GM12878 (cell line): Measurements from ENCODE around the gene DDAH1. TPM values are rescaled to one million over a fixed set of nuclear protein-coding genes. Genes with fewer than 3 reads are reported as not detected.

Experiments used
- ATAC-seq: fragments of 200-7000 bp; cut with Tn5 transposase; 3 replicates; pipeline ENCODE4 v1.9.1; 2020; ENCODE audit warnings: mild to moderate bottlenecking, moderate library complexity
- BruUV-seq: library from RNA; stranded (reverse); fragments of 400-500 nt; replicated peaks from 2 replicates; lab custom pipeline; 2021; lab: Mats Ljungman, UMichigan
- CTCF ChIA-PET: fragments of 300-600 bp; sonication (Branson Sonifier 250); formaldehyde crosslinking; extraction: SDS; loops from one replicate; lab custom pipeline; 2021; ENCODE audit warnings: inconsistent platforms; lab: Yijun Ruan, JAX
- POLR2A ChIA-PET: fragments of 350-600 bp; formaldehyde crosslinking; extraction: SDS; loops from one replicate; lab custom pipeline; 2021; ENCODE audit warnings: inconsistent platforms; lab: Charles Lee
- RAD21 ChIA-PET: fragments of 300-600 bp; sonication (Branson Sonifier 250); formaldehyde crosslinking; loops from one replicate; lab custom pipeline; 2023; ENCODE audit warnings: antibody characterized with exemption; ENCODE audit not compliant: unreplicated experiment; lab: Charles Lee
- SMC1A ChIA-PET: fragments of 300-600 bp; sonication (Branson Sonifier 250); formaldehyde crosslinking; loops from one replicate; lab custom pipeline; 2023; ENCODE audit not compliant: unreplicated experiment, uncharacterized antibody; lab: Charles Lee
- DNase-seq: peaks from one replicate; pipeline ENCODE4 v3.0.0-alpha.2; 2011; ENCODE audit warnings: low read depth, low spot score
- FAIRE-seq: peaks from 3 replicates; lab custom pipeline; 2011; peaks lifted over from hg19 to GRCh38; lab: Jason Lieb, UNC
- H2AFZ ChIP-seq: 2 replicates; pipeline ENCODE4 v1.6.0; 2011; ENCODE audit warnings: low read depth, low read length, control low read depth; ENCODE audit not compliant: control insufficient read depth
- H3K27ac ChIP-seq: 2 replicates; pipeline ENCODE4 v1.5.1; 2011; ENCODE audit warnings: control low read depth; ENCODE audit not compliant: control insufficient read depth, insufficient read depth
- H3K27me3 ChIP-seq, 2 experiments: replicated peaks in 1 of 2; 2 replicates each; pipeline versions ENCODE4 v1.6.0 to v1.6.1; 2011; ENCODE audit warnings: low read length in 1 of 2; ENCODE audit not compliant: control insufficient read depth in 2 of 2, insufficient read depth in 2 of 2
- H3K36me3 ChIP-seq, 2 experiments: 2 replicates each; pipeline ENCODE4 v1.5.1; 2011; ENCODE audit warnings: low read length in 1 of 2; ENCODE audit not compliant: control insufficient read depth in 2 of 2, insufficient read depth in 2 of 2
- H3K4me1 ChIP-seq: 2 replicates; pipeline ENCODE4 v1.6.1; 2011; ENCODE audit warnings: mild to moderate bottlenecking, low read length, moderate library complexity, mixed read lengths; ENCODE audit not compliant: control insufficient read depth, insufficient read depth
- H3K4me2 ChIP-seq: 2 replicates; pipeline ENCODE4 v1.6.0; 2011; ENCODE audit warnings: control low read depth; ENCODE audit not compliant: control insufficient read depth, insufficient read depth
- H3K4me3 ChIP-seq: fragments of 200-600 bp; sonication (generic); 2 replicates; pipeline ENCODE4 v1.5.1; 2016
- H3K79me2 ChIP-seq: 2 replicates; pipeline ENCODE4 v1.6.0; 2011; ENCODE audit warnings: low read length; ENCODE audit not compliant: control insufficient read depth, insufficient read depth
- H3K9ac ChIP-seq: 2 replicates; pipeline ENCODE4 v1.8.0; 2011; ENCODE audit warnings: low read length, control low read depth, mixed read lengths; ENCODE audit not compliant: control insufficient read depth, insufficient read depth
- H3K9me3 ChIP-seq: replicated peaks from 3 replicates; pipeline ENCODE4 v1.5.1; 2011; ENCODE audit warnings: mild to moderate bottlenecking, low read length; ENCODE audit not compliant: control insufficient read depth, insufficient read depth
- H4K20me1 ChIP-seq: 2 replicates; pipeline ENCODE4 v1.6.0; 2011; ENCODE audit not compliant: control insufficient read depth, insufficient read depth
- CBX3 ChIP-seq: fragments of 200-600 bp; sonication (generic); IDR thresholded peaks from 2 replicates; pipeline ENCODE4 v1.6.1; 2016; ENCODE audit warnings: low read depth, borderline replicate concordance
- GABPA ChIP-seq: IDR thresholded peaks from 2 replicates; pipeline ENCODE4 v1.6.1; 2014; ENCODE audit warnings: antibody characterized with exemption, low read depth, mild to moderate bottlenecking, inconsistent platforms
- HDAC2 ChIP-seq: fragments of 200-600 bp; sonication (generic); IDR thresholded peaks from 2 replicates; pipeline ENCODE4 v1.6.1; 2017
- IKZF1 ChIP-seq: fragments of 450-650 bp; conservative IDR thresholded peaks from 2 replicates; pipeline ENCODE4 v1.6.1; 2017; ENCODE audit warnings: antibody characterized with exemption, mild to moderate bottlenecking
- LARP7 ChIP-seq: fragments of 450-650 bp; IDR thresholded peaks from 2 replicates; pipeline ENCODE4 v1.6.1; 2017; ENCODE audit warnings: mild to moderate bottlenecking
- MYC ChIP-seq: IDR thresholded peaks from 2 replicates; pipeline ENCODE4 v1.6.1; 2011; ENCODE audit warnings: mild to moderate bottlenecking, low read length, moderate library complexity, inconsistent platforms; ENCODE audit not compliant: insufficient read depth, insufficient replicate concordance, insufficient read length, severe bottlenecking
- NFXL1 ChIP-seq: fragments of 450-650 bp; IDR thresholded peaks from 2 replicates; pipeline ENCODE4 v1.6.1; 2017; ENCODE audit warnings: antibody characterized with exemption, mild to moderate bottlenecking, borderline replicate concordance
- RAD21 ChIP-seq: IDR thresholded peaks from 2 replicates; pipeline ENCODE4 v1.6.1; 2011; ENCODE audit warnings: mild to moderate bottlenecking, low read depth, low read length, moderate library complexity; ENCODE audit not compliant: insufficient read depth
- SMAD5 ChIP-seq: IDR thresholded peaks from 2 replicates; pipeline ENCODE4 v1.6.1; 2016; ENCODE audit warnings: antibody characterized with exemption, low read depth
- STAT1 ChIP-seq: fragments of 450-650 bp; conservative IDR thresholded peaks from 2 replicates; pipeline ENCODE4 v1.6.1; 2014; ENCODE audit warnings: antibody characterized with exemption, mild to moderate bottlenecking
- YY1 ChIP-seq: IDR thresholded peaks from 2 replicates; pipeline ENCODE4 v1.6.1; 2011; ENCODE audit warnings: low read depth, mild to moderate bottlenecking, low read length
- ZNF207 ChIP-seq: fragments of 450-650 bp; IDR thresholded peaks from 2 replicates; pipeline ENCODE4 v1.6.1; 2014; ENCODE audit warnings: antibody characterized with exemption, mild to moderate bottlenecking, borderline replicate concordance
- WGBS: methylation state at CpG from one replicate; pipeline ENCODE4 v1.1.6; 2016; ENCODE audit warnings: low lambda C conversion rate; ENCODE audit not compliant: insufficient replicate concordance, insufficient coverage; ENCODE audit errors: missing lambda C conversion rate; 5-methylcytosine and 5-hydroxymethylcytosine counted together
- in situ Hi-C: fragments of 300-500 bp; cut with MboI; formaldehyde crosslinking; loops from 9 replicates; pipeline ENCODE4 v1.14.3; 2018; ENCODE audit warnings: mixed read lengths
- intact Hi-C: fragments of 100-400 bp; cut with micrococcal nuclease; formaldehyde crosslinking; loops from one replicate; pipeline ENCODE4 v1.14.2; 2022; ENCODE audit not compliant: unreplicated experiment
- polyA plus RNA-seq, 11 experiments: library from polyadenylated mRNA; depleted of rRNA in 4 of 11; unstranded in 6 of 11; stranded (reverse) in 5 of 11; fragments of >200 nt; fragmentation: Nextera tagmentation in 4 of 11; fragmentation: Illumina TruSeq in 1 of 11; extraction: Ambion mirVana in 4 of 11; extraction: Trizol in 1 of 11; gene quantifications; 1 replicate in 1 of 11; 2 replicates in 10 of 11; pipeline versions ENCODE4 v1.2.1 to v1.2.3, GENCODE V29; 2011 to 2016; ENCODE audit warnings: inconsistent platforms in 2 of 11, missing spikeins in 2 of 11, low read depth in 1 of 11
- total RNA-seq, 4 experiments: library from RNA; depleted of rRNA in 3 of 4; stranded (reverse); fragments of >200 nt in 3 of 4; fragmentation: Illumina TruSeq in 1 of 4; extraction: Trizol in 1 of 4; gene quantifications; 2 replicates each; pipeline versions ENCODE4 v1.2.1 to v1.2.3, GENCODE V29; 2013 to 2021
- TF ChIP-seq, protein P1 (sequence below): fragments of 450-650 bp; IDR thresholded peaks from 2 replicates; pipeline ENCODE4 v1.6.1; 2016; ENCODE audit warnings: mild to moderate bottlenecking, moderate library complexity, borderline replicate concordance
- TF ChIP-seq, protein P2 (sequence below): IDR thresholded peaks from 2 replicates; pipeline ENCODE4 v1.6.1; 2012; ENCODE audit warnings: low read depth, low read length, improper control_type of control experiment
- TF ChIP-seq, protein P3 (sequence below): IDR thresholded peaks from 2 replicates; pipeline ENCODE4 v1.6.1; 2012; ENCODE audit warnings: improper control_type of control experiment, low read depth, low read length; ENCODE audit not compliant: insufficient replicate concordance

Gene DDAH1
- total and polyA plus RNA-seq, 10 of the 15 experiments (the other 5 are each of a cell fraction or from before 2014, with no cell fraction given) = 0.07 to 0.88 (median 0.27) TPM; not detected in 6

DNA sequence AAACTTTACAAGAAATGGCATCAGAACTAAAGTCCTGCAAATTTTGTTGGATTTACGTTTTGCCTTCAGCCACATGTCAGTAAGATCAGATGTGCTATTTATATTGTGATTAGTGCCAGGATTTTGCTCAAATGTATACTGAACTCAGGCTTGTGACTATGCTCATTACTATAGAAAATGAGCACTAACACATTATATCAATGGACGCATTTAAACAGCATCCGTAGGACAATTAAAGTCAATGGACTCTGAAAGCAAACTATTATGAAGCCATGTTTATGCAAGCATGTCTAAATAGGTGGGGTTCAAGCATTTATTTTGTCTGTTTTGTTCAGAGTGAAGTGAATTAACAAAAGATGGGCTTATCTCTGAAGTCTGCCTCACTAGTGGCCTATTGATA is 20.6 kb upstream of the DDAH1 start:
- in situ Hi-C loops = no loop called here
- H3K9ac ChIP-seq = no peak overlapping the region
- peaks cover 0 to 3% of the 10 kb centered on the region in 2 experiments; a peak in 1 of 4 replicates for H3K27me3 ChIP-seq
- no peaks in the 10 kb centered on the region for H3K4me1 ChIP-seq
- FAIRE-seq (no peak), ATAC-seq (no peak), DNase-seq (no peak)
- intact Hi-C loops = no loop called here
- H2AFZ ChIP-seq = no peak overlapping the region
- H3K79me2 ChIP-seq = no peaks in the 10 kb centered on the region
- no peak overlapping the region for H3K4me2 ChIP-seq
- 44% methylated on average over 3 of the region's 3 CpGs for WGBS
- H3K36me3 ChIP-seq = no peaks in the 10 kb centered on the region
- H4K20me1 ChIP-seq = no peaks in the 10 kb centered on the region
- BruUV-seq = no TSS peak
- CTCF ChIA-PET = interaction anchor here (1.0 kb wide), 1 partner anchor 11 kb away, joined by 3 read pairs; no protein-coding TSS in a partner anchor
- no peak overlapping the region for H3K4me3 ChIP-seq
- POLR2A ChIA-PET = no interaction called here
- H3K27ac ChIP-seq = no peak overlapping the region
- H3K9me3 ChIP-seq = no peaks in the 10 kb centered on the region
- RAD21 ChIA-PET = no interaction called here
- SMC1A ChIA-PET = interaction anchor here (0.7 to 1.4 kb wide), 3 partner anchors 9 to 239 kb away, joined by 3 read pairs; no protein-coding TSS in a partner anchor
- TF ChIP-seq NFXL1 (no peak), IKZF1 (no peak), LARP7 (no peak), ZNF207 (no peak), RAD21 (no peak), CBX3 (no peak), STAT1 (no peak), GABPA (no peak), HDAC2 (no peak), MYC (no peak), SMAD5 (no peak), YY1 (no peak)
- TF ChIP-seq, protein P1, sequence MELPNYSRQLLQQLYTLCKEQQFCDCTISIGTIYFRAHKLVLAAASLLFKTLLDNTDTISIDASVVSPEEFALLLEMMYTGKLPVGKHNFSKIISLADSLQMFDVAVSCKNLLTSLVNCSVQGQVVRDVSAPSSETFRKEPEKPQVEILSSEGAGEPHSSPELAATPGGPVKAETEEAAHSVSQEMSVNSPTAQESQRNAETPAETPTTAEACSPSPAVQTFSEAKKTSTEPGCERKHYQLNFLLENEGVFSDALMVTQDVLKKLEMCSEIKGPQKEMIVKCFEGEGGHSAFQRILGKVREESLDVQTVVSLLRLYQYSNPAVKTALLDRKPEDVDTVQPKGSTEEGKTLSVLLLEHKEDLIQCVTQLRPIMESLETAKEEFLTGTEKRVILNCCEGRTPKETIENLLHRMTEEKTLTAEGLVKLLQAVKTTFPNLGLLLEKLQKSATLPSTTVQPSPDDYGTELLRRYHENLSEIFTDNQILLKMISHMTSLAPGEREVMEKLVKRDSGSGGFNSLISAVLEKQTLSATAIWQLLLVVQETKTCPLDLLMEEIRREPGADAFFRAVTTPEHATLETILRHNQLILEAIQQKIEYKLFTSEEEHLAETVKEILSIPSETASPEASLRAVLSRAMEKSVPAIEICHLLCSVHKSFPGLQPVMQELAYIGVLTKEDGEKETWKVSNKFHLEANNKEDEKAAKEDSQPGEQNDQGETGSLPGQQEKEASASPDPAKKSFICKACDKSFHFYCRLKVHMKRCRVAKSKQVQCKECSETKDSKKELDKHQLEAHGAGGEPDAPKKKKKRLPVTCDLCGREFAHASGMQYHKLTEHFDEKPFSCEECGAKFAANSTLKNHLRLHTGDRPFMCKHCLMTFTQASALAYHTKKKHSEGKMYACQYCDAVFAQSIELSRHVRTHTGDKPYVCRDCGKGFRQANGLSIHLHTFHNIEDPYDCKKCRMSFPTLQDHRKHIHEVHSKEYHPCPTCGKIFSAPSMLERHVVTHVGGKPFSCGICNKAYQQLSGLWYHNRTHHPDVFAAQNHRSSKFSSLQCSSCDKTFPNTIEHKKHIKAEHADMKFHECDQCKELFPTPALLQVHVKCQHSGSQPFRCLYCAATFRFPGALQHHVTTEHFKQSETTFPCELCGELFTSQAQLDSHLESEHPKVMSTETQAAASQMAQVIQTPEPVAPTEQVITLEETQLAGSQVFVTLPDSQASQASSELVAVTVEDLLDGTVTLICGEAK = no peak
- TF ChIP-seq, protein P2, sequence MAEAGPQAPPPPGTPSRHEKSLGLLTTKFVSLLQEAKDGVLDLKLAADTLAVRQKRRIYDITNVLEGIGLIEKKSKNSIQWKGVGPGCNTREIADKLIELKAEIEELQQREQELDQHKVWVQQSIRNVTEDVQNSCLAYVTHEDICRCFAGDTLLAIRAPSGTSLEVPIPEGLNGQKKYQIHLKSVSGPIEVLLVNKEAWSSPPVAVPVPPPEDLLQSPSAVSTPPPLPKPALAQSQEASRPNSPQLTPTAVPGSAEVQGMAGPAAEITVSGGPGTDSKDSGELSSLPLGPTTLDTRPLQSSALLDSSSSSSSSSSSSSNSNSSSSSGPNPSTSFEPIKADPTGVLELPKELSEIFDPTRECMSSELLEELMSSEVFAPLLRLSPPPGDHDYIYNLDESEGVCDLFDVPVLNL = no peak
- TF ChIP-seq, protein P3, sequence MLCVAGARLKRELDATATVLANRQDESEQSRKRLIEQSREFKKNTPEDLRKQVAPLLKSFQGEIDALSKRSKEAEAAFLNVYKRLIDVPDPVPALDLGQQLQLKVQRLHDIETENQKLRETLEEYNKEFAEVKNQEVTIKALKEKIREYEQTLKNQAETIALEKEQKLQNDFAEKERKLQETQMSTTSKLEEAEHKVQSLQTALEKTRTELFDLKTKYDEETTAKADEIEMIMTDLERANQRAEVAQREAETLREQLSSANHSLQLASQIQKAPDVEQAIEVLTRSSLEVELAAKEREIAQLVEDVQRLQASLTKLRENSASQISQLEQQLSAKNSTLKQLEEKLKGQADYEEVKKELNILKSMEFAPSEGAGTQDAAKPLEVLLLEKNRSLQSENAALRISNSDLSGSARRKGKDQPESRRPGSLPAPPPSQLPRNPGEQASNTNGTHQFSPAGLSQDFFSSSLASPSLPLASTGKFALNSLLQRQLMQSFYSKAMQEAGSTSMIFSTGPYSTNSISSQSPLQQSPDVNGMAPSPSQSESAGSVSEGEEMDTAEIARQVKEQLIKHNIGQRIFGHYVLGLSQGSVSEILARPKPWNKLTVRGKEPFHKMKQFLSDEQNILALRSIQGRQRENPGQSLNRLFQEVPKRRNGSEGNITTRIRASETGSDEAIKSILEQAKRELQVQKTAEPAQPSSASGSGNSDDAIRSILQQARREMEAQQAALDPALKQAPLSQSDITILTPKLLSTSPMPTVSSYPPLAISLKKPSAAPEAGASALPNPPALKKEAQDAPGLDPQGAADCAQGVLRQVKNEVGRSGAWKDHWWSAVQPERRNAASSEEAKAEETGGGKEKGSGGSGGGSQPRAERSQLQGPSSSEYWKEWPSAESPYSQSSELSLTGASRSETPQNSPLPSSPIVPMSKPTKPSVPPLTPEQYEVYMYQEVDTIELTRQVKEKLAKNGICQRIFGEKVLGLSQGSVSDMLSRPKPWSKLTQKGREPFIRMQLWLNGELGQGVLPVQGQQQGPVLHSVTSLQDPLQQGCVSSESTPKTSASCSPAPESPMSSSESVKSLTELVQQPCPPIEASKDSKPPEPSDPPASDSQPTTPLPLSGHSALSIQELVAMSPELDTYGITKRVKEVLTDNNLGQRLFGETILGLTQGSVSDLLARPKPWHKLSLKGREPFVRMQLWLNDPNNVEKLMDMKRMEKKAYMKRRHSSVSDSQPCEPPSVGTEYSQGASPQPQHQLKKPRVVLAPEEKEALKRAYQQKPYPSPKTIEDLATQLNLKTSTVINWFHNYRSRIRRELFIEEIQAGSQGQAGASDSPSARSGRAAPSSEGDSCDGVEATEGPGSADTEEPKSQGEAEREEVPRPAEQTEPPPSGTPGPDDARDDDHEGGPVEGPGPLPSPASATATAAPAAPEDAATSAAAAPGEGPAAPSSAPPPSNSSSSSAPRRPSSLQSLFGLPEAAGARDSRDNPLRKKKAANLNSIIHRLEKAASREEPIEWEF = no peak
